ENCODE measurements around the gene MMS19. TPM values are rescaled to one million over a fixed set of nuclear protein-coding genes. Genes with fewer than 3 reads are reported as not detected.
A peak's percentile ranks its signal among the peaks of the same experiment; 100 is the strongest.
"Not testable (repeated sequence)": the region's sequence is repeated elsewhere in the genome, so short reads cannot be mapped to it uniquely, and the experiment has no call there.

MMS19 gene
- total RNA-seq, 4 donors from 2014 or later, result 56.1 to 70.0 (median 65.0) TPM

DNA sequence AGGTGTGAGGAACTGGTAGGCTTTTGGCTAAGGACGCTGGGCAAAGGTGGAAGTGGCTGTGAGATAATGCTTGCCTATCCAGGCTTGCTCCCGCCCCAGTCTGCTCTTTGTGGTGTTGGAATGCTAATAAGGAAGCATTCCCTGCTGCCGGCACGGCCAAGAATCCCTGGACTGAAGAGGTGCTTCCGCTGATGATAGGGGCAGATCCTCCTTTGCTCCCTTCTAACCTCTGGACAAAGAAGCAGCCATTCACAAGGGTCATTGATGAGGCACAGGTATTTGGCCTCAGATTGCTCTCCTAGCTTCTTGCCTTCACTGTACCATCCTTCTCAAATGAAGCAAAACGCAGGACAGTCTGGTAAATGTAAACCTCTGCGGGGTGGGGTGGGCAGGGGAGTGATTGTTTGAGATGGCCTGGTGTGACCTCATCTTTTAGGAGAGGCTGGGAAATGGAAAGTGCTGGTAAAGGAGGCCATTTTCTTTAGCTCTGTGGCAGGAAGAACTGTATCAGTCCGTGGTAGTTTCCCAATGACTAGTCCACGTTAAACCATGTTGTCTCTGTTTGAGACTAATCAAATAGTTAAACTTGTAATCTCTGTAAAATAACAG, 70.5 kb downstream of the MMS19 start:
- Histone ChIP-seq H3K4me3 (peak overlapping the region in 2 of 4 donors; percentile 73 to 98), H3K27ac (peak overlapping the region; percentile 80 to 91 (median 84)), H3K9me3 (no peaks in the 10 kb centered on the region), H3K4me1 (peaks cover 18 to 20% of the 10 kb centered on the region in 2 donors), H3K27me3 (no peaks in the 10 kb centered on the region), H3K36me3 (peaks cover 0 to 31% of the 10 kb centered on the region in 2 donors)
- in situ Hi-C loops (cut with MboI; ENCODE audit: low sequenced_read_pairs in 4 of 4) (no loop called here), intact Hi-C loops (cut with DNase I; ENCODE audit: low total_unique reads) (loop anchor here (2.0 to 10.0 kb wide), 2 partner anchors 27 to 207 kb away; partner anchors contain the start of genes MORN4 and RRP12)
- DNase-seq, result no peak
- TF ChIP-seq, protein P1, sequence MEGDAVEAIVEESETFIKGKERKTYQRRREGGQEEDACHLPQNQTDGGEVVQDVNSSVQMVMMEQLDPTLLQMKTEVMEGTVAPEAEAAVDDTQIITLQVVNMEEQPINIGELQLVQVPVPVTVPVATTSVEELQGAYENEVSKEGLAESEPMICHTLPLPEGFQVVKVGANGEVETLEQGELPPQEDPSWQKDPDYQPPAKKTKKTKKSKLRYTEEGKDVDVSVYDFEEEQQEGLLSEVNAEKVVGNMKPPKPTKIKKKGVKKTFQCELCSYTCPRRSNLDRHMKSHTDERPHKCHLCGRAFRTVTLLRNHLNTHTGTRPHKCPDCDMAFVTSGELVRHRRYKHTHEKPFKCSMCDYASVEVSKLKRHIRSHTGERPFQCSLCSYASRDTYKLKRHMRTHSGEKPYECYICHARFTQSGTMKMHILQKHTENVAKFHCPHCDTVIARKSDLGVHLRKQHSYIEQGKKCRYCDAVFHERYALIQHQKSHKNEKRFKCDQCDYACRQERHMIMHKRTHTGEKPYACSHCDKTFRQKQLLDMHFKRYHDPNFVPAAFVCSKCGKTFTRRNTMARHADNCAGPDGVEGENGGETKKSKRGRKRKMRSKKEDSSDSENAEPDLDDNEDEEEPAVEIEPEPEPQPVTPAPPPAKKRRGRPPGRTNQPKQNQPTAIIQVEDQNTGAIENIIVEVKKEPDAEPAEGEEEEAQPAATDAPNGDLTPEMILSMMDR (IDR thresholded peaks at IDR 0.05 in 4 of 5, conservative IDR thresholded peaks at IDR 0.05 in 1 of 5), result no peak
- TF ChIP-seq POLR2A (IDR thresholded peaks at IDR 0.05), result no peak
- no peak for ATAC-seq

DNA sequence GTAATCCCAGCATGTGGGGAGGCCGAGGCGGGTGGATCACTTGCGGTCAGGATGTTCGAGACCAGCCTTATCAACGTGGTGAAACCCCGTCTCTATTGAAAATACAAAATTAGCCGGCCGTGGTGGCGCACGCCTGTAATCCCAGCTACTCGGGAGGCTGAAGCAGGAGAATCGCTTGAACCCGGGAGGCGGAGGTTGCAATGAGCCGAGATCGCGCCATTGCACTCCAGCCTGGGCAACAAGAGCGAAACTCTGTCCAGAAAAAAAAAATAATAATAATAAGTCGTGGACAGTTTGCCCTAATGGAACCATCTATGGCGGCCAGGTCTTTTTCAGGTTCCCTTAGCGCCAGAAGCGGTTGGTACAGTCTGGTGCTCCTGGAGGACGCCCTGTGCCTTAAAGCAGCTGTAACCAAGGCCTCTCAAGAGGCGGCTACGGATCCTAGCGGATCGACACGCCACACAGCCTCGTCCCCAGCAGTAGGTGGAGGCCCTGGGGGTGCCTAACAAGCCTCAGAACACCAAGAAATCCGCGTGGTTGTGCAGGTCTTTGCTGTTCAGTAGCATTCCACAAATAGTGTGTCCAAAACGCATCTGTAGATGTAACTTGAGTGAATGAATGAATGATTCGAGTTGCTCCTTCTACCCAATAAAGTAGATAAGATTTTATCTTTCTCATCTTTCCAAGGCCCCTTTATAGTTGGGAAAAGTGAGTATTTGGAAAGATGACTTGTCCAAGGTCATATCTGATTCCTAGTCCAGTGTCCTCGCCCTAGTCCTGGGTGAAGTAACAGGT, 71.2 kb downstream of the MMS19 start:
- ATAC-seq, result no peak
- DNase-seq, result no peak
- H3K27me3 ChIP-seq, result no peaks in the 10 kb centered on the region
- peaks cover 18 to 20% of the 10 kb centered on the region in 2 donors for H3K4me1 ChIP-seq
- intact Hi-C loops (cut with DNase I; ENCODE audit: low total_unique reads) (loop anchor here (1.0 to 10.0 kb wide), 3 partner anchors 19 to 208 kb away; partner anchors contain the start of genes EXOSC1, MORN4, RRP12 and ZDHHC16), in situ Hi-C loops (cut with MboI; ENCODE audit: low sequenced_read_pairs in 4 of 4) (no loop called here)
- peaks cover 0 to 28% of the 10 kb centered on the region in 2 donors for H3K36me3 ChIP-seq
- no peaks in the 10 kb centered on the region for H3K9me3 ChIP-seq
- H3K27ac ChIP-seq, result peak overlapping the region; percentile 80 to 91 (median 84)
- no peak for TF ChIP-seq POLR2A (IDR thresholded peaks at IDR 0.05)
- TF ChIP-seq, protein P1 (IDR thresholded peaks at IDR 0.05 in 4 of 5, conservative IDR thresholded peaks at IDR 0.05 in 1 of 5), result no peak
- H3K4me3 ChIP-seq, result peak overlapping the region; percentile 73 to 98 (median 83)

GRCh38 chr10:97425964-97426775, 72.1 kb downstream of the MMS19 start, which contains the start of gene PGAM1:
TSS of gene PGAM1 (plus strand) at chr10:97426191. CDS start at chr10:97426308, 117 bp downstream.
- H3K4me1 ChIP-seq, result peaks cover 18 to 20% of the 10 kb centered on the region in 2 donors
- in situ Hi-C loops (cut with MboI; ENCODE audit: low sequenced_read_pairs in 4 of 4) (no loop called here), intact Hi-C loops (cut with DNase I; ENCODE audit: low total_unique reads) (loop anchor here (1.0 to 10.0 kb wide), 3 partner anchors 20 to 209 kb away; partner anchors contain the start of genes EXOSC1, MORN4, RRP12 and ZDHHC16)
- TF ChIP-seq POLR2A (IDR thresholded peaks at IDR 0.05), result peak; percentile 70 to 75
- TF ChIP-seq, protein P1 (IDR thresholded peaks at IDR 0.05 in 4 of 5, conservative IDR thresholded peaks at IDR 0.05 in 1 of 5), result peak in 4 of 5 experiments; percentile 37 to 70 (median 58)
- H3K9me3 ChIP-seq, result no peaks in the 10 kb centered on the region
- peaks cover 0 to 20% of the 10 kb centered on the region in 2 donors for H3K36me3 ChIP-seq
- H3K4me3 ChIP-seq, result peak within 1 kb of the TSS; percentile 73 to 98 (median 83)
- H3K27ac ChIP-seq, result peak within 1 kb of the TSS; percentile 80 to 91 (median 86)
- no peaks in the 10 kb centered on the region for H3K27me3 ChIP-seq
- peak; percentile 92 to 94 for DNase-seq
- peak; percentile 94 to 95 for ATAC-seq

- peaks cover 18 to 20% of the 10 kb centered on the region in 2 donors for H3K4me1 ChIP-seq
- H3K36me3 ChIP-seq; H3K9me3 ChIP-seq; H3K27me3 ChIP-seq; DNase-seq; H3K4me3 ChIP-seq; ATAC-seq; in situ Hi-C loops (cut with MboI; ENCODE audit: low sequenced_read_pairs in 4 of 4): not testable (repeated sequence)
- intact Hi-C loops (cut with DNase I; ENCODE audit: low total_unique reads), result loop anchor here (10.0 kb wide), 1 partner anchor 211 kb away; the partner anchor contains the start of gene MORN4
- H3K27ac ChIP-seq, result peak overlapping the region in 1 of 4 donors; percentile 16
Measured at GRCh38 chr10:97423757-97424098, 74.5 kb downstream of the MMS19 start.
